SH-SY5Y (cell line): Measurements from ENCODE around the gene SUPT4H1.

Experiments
- GATA2 ChIP-seq: IDR thresholded peaks from 2 replicates; pipeline ENCODE4 v1.6.1; 2011; ENCODE audit warnings: mild to moderate bottlenecking, low read depth, low read length
- GATA3 ChIP-seq: IDR thresholded peaks from 2 replicates; pipeline ENCODE4 v1.6.1; 2011; ENCODE audit warnings: low read depth, mild to moderate bottlenecking, low read length, moderate library complexity

SUPT4H1 gene

DNA sequence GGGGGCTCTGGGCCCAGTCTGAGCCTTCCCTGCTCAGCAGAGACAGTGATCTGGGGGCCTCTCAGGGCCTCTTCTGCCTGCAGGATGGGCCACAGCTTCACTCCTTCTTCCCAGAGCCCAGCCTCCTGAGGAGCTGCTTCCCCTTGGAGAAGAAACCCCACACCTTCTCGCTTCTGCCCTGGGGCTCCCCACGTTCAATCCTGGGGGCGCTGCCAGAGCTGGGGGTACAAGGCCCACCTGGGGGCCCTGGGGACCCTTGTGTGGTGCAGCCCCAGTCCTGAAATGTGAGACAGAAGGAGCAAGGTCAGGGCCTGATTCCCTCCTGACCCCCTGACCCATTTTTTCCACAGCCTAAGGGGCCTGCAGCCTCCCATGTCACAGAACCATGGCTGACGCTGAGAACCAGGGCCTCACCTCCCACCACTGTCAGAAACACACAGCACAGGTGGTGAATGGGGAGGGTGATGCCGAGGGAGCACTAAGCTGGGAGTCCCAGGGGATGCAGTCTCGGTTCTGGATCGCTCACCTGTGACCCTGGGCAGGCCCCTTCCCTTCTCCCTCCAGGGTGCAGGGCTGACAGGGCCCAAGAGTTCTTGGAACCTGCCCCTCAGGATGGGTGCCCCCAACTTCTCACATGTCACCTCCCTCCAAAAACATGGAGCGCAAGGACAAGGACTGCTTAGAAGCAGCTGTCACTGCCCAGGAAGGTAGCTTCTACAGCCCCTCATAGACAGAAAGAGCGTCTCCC lies 49.7 kb downstream of the SUPT4H1 start:
- TF ChIP-seq GATA2 (no peak), GATA3 (no peak)

DNA sequence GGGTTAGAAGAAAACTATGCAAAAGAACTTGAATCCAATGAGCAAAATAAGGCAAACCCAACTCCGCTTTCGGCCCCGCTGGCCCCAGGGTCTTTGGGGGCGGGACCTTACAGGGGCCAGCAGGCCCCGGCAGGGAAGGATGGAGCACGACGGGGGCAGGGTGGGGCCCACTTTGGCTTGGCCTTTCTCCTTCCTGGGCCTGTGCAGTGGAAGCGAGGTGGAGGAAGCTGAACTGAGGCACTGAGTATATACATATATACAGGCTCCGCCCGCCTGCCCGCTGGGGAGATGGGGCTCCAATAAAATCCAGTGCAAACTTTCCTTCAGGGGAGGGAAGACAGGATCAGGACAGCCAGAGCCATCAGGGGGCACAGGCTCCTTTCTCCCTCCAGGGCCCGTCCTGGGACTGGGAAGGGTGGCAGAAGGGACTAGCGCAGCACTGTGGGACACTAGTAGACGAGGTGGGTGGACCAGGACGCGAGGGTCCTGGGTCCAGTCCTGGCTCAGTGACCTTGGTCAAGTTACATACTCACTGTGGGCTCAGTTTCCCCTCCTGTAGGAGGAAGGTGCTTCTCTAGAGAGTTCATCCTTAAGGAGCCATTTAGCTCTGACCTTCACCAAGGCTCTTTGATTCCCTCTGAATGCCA lies 50.4 kb downstream of the SUPT4H1 start:
- no peak for TF ChIP-seq GATA3
- TF ChIP-seq GATA2 = no peak

DNA sequence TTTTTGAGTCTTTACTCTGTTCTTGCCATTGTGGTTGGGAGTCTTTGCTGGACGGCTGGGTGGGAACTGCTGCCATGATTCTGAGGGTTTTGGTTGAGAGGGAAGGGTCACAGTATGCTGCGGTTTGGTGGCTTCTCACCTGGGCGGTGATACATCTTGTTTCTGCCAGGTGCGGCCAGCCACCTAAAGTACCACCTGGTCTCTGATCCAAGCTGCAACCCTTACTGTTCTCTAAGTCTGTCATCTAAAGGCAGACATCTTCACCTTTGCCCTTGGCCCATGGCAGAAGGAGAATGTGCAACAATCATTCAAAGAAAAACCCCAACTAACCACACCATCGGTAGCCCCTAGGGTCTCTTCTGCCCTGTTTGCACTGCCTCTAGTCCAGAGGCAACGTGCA lies 51.7 kb downstream of the SUPT4H1 start:
- TF ChIP-seq GATA3 (no peak), GATA2 (no peak)
